SK-N-SH (cell line): ENCODE results near the gene CSTA. TPM values are rescaled to one million over a fixed set of nuclear protein-coding genes. Genes with fewer than 3 reads are reported as not detected.

Experiments used
- CTCF ChIA-PET: fragments of 300-600, 350-600 bp; formaldehyde crosslinking; extraction: SDS; loops from one replicate; lab custom pipeline; 2021; lab: Yijun Ruan, JAX
- POLR2A ChIA-PET: fragments of 350-600 bp; sonication (Branson Sonifier 250); formaldehyde crosslinking; extraction: SDS; loops from one replicate; lab custom pipeline; 2020; ENCODE audit warnings: antibody characterized with exemption, inconsistent platforms; lab: Yijun Ruan, JAX
- DNase-seq: peaks from one replicate; pipeline ENCODE4 v3.0.0; 2012
- H2AFZ ChIP-seq: fragments of 200-600 bp; sonication (generic); 2 replicates; pipeline ENCODE4 v1.8.1; 2016; ENCODE audit warnings: antibody characterized with exemption, mild to moderate bottlenecking, low read depth
- H3F3A ChIP-seq: fragments of 200-600 bp; sonication (generic); replicated peaks from 2 replicates; pipeline ENCODE3; 2016; ENCODE audit warnings: antibody characterized with exemption, mild to moderate bottlenecking; ENCODE audit not compliant: insufficient read depth
- H3K27ac ChIP-seq, 2 experiments: fragments of 200-500 bp in 1 of 2; fragments of 200-600 bp in 1 of 2; sonication (Bioruptor generic) in 1 of 2; sonication (generic), shearing (Covaris generic) in 1 of 2; 2 replicates each; pipeline versions ENCODE4 v1.5.1 to v1.6.1; 2014 to 2016; ENCODE audit warnings: low read depth in 2 of 2, inconsistent platforms in 1 of 2, low read length in 1 of 2, mild to moderate bottlenecking in 1 of 2, mixed read lengths in 1 of 2
- H3K27me3 ChIP-seq: fragments of 200-600 bp; sonication (generic), shearing (Covaris generic); 2 replicates; pipeline ENCODE4 v1.6.1; 2016; ENCODE audit warnings: mixed run types; ENCODE audit not compliant: insufficient read depth
- H3K36me3 ChIP-seq, 2 experiments: fragments of 200-500 bp in 1 of 2; fragments of 200-600 bp in 1 of 2; sonication (Bioruptor generic) in 1 of 2; sonication (generic) in 1 of 2; replicated peaks in 1 of 2; 2 replicates each; pipeline versions ENCODE3 to v1.5.1; 2014 to 2016; ENCODE audit warnings: low read length in 1 of 2, mild to moderate bottlenecking in 1 of 2; ENCODE audit not compliant: insufficient read depth in 2 of 2, control insufficient read depth in 1 of 2
- H3K4me1 ChIP-seq, 2 experiments: fragments of 200-500 bp in 1 of 2; fragments of 200-600 bp in 1 of 2; sonication (Bioruptor generic) in 1 of 2; sonication (generic), shearing (Covaris generic) in 1 of 2; 2 replicates each; pipeline versions ENCODE4 v1.5.1 to v1.6.1; 2014 to 2016; ENCODE audit warnings: low read depth in 1 of 2, low read length in 1 of 2, mixed run types in 1 of 2; ENCODE audit not compliant: insufficient read depth in 2 of 2, control insufficient read depth in 1 of 2
- H3K4me2 ChIP-seq: fragments of 200-600 bp; sonication (generic), shearing (Covaris generic); 2 replicates; pipeline ENCODE4 v1.6.1; 2017; ENCODE audit warnings: mixed run types
- H3K4me3 ChIP-seq, 2 experiments: fragments of 200-500 bp in 1 of 2; fragments of 200-600 bp in 1 of 2; sonication (Bioruptor generic) in 1 of 2; sonication (generic), shearing (Covaris generic) in 1 of 2; 2 replicates each; pipeline versions ENCODE4 v1.5.1 to v1.8.1; 2014 to 2016; ENCODE audit warnings: low read depth in 2 of 2, inconsistent platforms in 1 of 2, low read length in 1 of 2, mild to moderate bottlenecking in 1 of 2, mixed read lengths in 1 of 2, moderate library complexity in 1 of 2
- H3K79me2 ChIP-seq: fragments of 200-600 bp; sonication (generic); 2 replicates; pipeline ENCODE4 v1.8.1; 2017; ENCODE audit warnings: mild to moderate bottlenecking; ENCODE audit not compliant: insufficient read depth
- H3K9ac ChIP-seq: fragments of 200-600 bp; sonication (generic); 2 replicates; pipeline ENCODE4 v1.6.1; 2017; ENCODE audit warnings: mixed run types
- H3K9me2 ChIP-seq: fragments of 200-600 bp; sonication (generic); 2 replicates; pipeline ENCODE4 v1.6.1; 2017; ENCODE audit warnings: mixed run types
- H3K9me3 ChIP-seq: fragments of 200-600 bp; sonication (generic); 2 replicates; pipeline ENCODE4 v1.6.1; 2017; ENCODE audit warnings: mixed run types, mild to moderate bottlenecking, moderate library complexity
- H4K20me1 ChIP-seq: fragments of 200-600 bp; sonication (generic); 2 replicates; pipeline ENCODE4 v1.6.1; 2017; ENCODE audit warnings: mild to moderate bottlenecking, mixed run types; ENCODE audit not compliant: insufficient read depth
- CHD2 ChIP-seq: fragments of 150-350 bp; IDR thresholded peaks from 2 replicates; pipeline ENCODE4 v1.6.1; 2018; ENCODE audit warnings: low read length; ENCODE audit not compliant: partially characterized antibody
- EP300 ChIP-seq, 2 experiments: IDR thresholded peaks; 2 replicates each; pipeline versions ENCODE4 v1.4.0 to v1.6.1; 2012; ENCODE audit warnings: borderline replicate concordance in 1 of 2, low read depth in 1 of 2, low read length in 1 of 2
- EZH2phosphoT487 ChIP-seq: fragments of 200-600 bp; sonication (generic); IDR thresholded peaks from 2 replicates; pipeline ENCODE4 v1.6.1; 2017; ENCODE audit warnings: low read depth, mixed run types, mild to moderate bottlenecking, antibody characterized with exemption, moderate library complexity, borderline replicate concordance
- GABPA ChIP-seq: IDR thresholded peaks from 2 replicates; pipeline ENCODE4 v1.4.0; 2012; ENCODE audit warnings: low read depth, mild to moderate bottlenecking
- IRF3 ChIP-seq: fragments of 150-350 bp; IDR thresholded peaks from 2 replicates; pipeline ENCODE4 v1.6.1; 2016; ENCODE audit warnings: mild to moderate bottlenecking, low read depth, low read length
- JUND ChIP-seq: IDR thresholded peaks from 2 replicates; pipeline ENCODE4 v1.4.0; 2012
- POLR2AphosphoS5 ChIP-seq: IDR thresholded peaks from 2 replicates; pipeline ENCODE4 v1.6.1; 2012; ENCODE audit warnings: low read depth, low read length
- SMC3 ChIP-seq: IDR thresholded peaks from 2 replicates; pipeline ENCODE4 v1.6.1; 2012; ENCODE audit warnings: low read depth, low read length, improper control_type of control experiment
- TAF1 ChIP-seq: IDR thresholded peaks from 2 replicates; pipeline ENCODE4 v1.6.1; 2012; ENCODE audit warnings: low read depth, mild to moderate bottlenecking, low read length, moderate library complexity, borderline replicate concordance
- YY1 ChIP-seq: IDR thresholded peaks from 2 replicates; pipeline ENCODE4 v1.4.0; 2012; ENCODE audit warnings: low read depth, mild to moderate bottlenecking
- WGBS: methylation state at CpG from one replicate; pipeline ENCODE4 v1.1.6; 2017; ENCODE audit warnings: low lambda C conversion rate; 5-methylcytosine and 5-hydroxymethylcytosine counted together
- polyA plus RNA-seq, 3 experiments: library from polyadenylated mRNA; depleted of rRNA; stranded (reverse); fragments of >200 nt; gene quantifications; 2 replicates each; pipeline ENCODE4 v1.2.3, GENCODE V29; 2012
- TF ChIP-seq, protein P1 (sequence below): IDR thresholded peaks from 2 replicates; pipeline ENCODE4 v1.6.1; 2012; ENCODE audit warnings: mild to moderate bottlenecking, low read depth, low read length, moderate library complexity
- TF ChIP-seq, protein P2 (sequence below): IDR thresholded peaks from 2 replicates; pipeline ENCODE4 v1.4.0; 2012; ENCODE audit warnings: low read depth, borderline replicate concordance
- TF ChIP-seq, protein P3 (sequence below): IDR thresholded peaks from 2 replicates; pipeline ENCODE4 v1.4.0; 2012; ENCODE audit warnings: low read depth

Gene CSTA
- polyA plus RNA-seq, 1 of the 3 experiments (the other 2 are of a cell fraction): not detected

- TF ChIP-seq, protein P1, sequence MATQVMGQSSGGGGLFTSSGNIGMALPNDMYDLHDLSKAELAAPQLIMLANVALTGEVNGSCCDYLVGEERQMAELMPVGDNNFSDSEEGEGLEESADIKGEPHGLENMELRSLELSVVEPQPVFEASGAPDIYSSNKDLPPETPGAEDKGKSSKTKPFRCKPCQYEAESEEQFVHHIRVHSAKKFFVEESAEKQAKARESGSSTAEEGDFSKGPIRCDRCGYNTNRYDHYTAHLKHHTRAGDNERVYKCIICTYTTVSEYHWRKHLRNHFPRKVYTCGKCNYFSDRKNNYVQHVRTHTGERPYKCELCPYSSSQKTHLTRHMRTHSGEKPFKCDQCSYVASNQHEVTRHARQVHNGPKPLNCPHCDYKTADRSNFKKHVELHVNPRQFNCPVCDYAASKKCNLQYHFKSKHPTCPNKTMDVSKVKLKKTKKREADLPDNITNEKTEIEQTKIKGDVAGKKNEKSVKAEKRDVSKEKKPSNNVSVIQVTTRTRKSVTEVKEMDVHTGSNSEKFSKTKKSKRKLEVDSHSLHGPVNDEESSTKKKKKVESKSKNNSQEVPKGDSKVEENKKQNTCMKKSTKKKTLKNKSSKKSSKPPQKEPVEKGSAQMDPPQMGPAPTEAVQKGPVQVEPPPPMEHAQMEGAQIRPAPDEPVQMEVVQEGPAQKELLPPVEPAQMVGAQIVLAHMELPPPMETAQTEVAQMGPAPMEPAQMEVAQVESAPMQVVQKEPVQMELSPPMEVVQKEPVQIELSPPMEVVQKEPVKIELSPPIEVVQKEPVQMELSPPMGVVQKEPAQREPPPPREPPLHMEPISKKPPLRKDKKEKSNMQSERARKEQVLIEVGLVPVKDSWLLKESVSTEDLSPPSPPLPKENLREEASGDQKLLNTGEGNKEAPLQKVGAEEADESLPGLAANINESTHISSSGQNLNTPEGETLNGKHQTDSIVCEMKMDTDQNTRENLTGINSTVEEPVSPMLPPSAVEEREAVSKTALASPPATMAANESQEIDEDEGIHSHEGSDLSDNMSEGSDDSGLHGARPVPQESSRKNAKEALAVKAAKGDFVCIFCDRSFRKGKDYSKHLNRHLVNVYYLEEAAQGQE: no peak
- TF ChIP-seq YY1 (no peak), POLR2AphosphoS5 (no peak), JUND (no peak), TAF1 (no peak)
- TF ChIP-seq, protein P2, sequence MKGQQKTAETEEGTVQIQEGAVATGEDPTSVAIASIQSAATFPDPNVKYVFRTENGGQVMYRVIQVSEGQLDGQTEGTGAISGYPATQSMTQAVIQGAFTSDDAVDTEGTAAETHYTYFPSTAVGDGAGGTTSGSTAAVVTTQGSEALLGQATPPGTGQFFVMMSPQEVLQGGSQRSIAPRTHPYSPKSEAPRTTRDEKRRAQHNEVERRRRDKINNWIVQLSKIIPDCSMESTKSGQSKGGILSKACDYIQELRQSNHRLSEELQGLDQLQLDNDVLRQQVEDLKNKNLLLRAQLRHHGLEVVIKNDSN: no peak
Measured at GRCh38 chr3:122350814-122351418, 25.9 kb downstream of the CSTA start (continued).

DNA sequence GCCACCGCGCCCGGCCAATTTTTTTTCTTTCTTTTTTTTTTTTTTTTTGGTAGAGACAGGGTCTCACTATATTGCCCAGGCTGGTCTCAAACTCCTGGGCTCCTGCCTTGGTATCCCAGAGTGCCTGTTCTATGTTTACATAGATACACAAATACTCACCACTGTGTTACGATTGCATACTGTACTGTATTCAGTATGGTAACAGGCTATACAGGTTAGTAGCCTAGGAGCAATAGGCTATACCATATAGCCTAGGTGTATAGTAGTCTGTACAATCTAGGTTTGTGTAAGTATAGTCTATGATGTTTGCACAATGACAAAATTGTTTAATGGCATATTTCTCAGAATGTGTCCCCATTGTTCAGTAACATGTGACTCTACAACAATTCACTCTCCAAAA is 26.6 kb downstream of the CSTA start:
- H2AFZ ChIP-seq: no peak overlapping the region
- ChIA-PET CTCF (no interaction called here), POLR2A (no interaction called here)
- no peaks in the 10 kb centered on the region for H3K9me3 ChIP-seq
- H3K4me3 ChIP-seq: no peak overlapping the region
- no peak for TF ChIP-seq SMC3
- TF ChIP-seq EZH2phosphoT487: no peak
- no peak for TF ChIP-seq IRF3
- TF ChIP-seq, protein P3, sequence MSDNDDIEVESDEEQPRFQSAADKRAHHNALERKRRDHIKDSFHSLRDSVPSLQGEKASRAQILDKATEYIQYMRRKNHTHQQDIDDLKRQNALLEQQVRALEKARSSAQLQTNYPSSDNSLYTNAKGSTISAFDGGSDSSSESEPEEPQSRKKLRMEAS: no peak
- no peak for TF ChIP-seq JUND
- TF ChIP-seq, protein P2: no peak
- no peak for TF ChIP-seq GABPA
- no peak for TF ChIP-seq EP300 (IDR thresholded peaks at IDR 0.05; ENCODE audit: borderline replicate concordance in 1 of 2, low read depth in 1 of 2, low read length in 1 of 2)
- TF ChIP-seq CHD2: no peak
- 92% methylated on average over 4 of the region's 4 CpGs for WGBS
- no peaks in the 10 kb centered on the region for H3K27me3 ChIP-seq
- H3K79me2 ChIP-seq: no peaks in the 10 kb centered on the region
- no peaks in the 10 kb centered on the region for H4K20me1 ChIP-seq
- H3F3A ChIP-seq: no peaks in the 10 kb centered on the region
- H3K4me2 ChIP-seq: no peak overlapping the region
- no peak for DNase-seq
- H3K27ac ChIP-seq: no peak overlapping the region
- no peaks in the 10 kb centered on the region for H3K36me3 ChIP-seq
- no peak overlapping the region for H3K9ac ChIP-seq
- no peaks in the 10 kb centered on the region for H3K9me2 ChIP-seq
- peaks cover 0 to 7% of the 10 kb centered on the region in 2 experiments; a peak in 1 of 4 replicates for H3K4me1 ChIP-seq
